Prostate gland (tissue), 2 donors: ENCODE data around the gene COX10.

Experiments
- CTCF ChIP-seq, 4 experiments: fragments of 200-600 bp in 2 of 4; fragments of 450-650 bp in 2 of 4; sonication (generic) in 2 of 4; IDR thresholded peaks; 1 replicate in 3 of 4; 2 replicates in 1 of 4; pipeline ENCODE4 v1.5.1; 2016 to 2019; ENCODE audit warnings: antibody characterized with exemption in 4 of 4, mild to moderate bottlenecking in 2 of 4, moderate library complexity in 2 of 4
- POLR2A ChIP-seq: fragments of 450-650 bp; IDR thresholded peaks from one replicate; pipeline ENCODE4 v1.6.1; 2016; ENCODE audit warnings: antibody characterized with exemption, mild to moderate bottlenecking
- POLR2AphosphoS5 ChIP-seq: sonication (generic); formaldehyde crosslinking; IDR thresholded peaks from one replicate; pipeline ENCODE4 v1.6.1; 2017; ENCODE audit warnings: antibody characterized with exemption

- TF ChIP-seq CTCF (IDR thresholded peaks at IDR 0.05) (no peak), POLR2AphosphoS5 (no peak), POLR2A (no peak)
Measured at GRCh38 chr17:14050616-14051015, 18.7 kb upstream of the COX10 start.
